Activated T-helper 17 cell treated with anti-CD3 and anti-CD28 coated beads, Interleukin-2, amount 50 U/mL, for 72 hours (primary cell): ENCODE results near the gene NUP210. TPM values are rescaled to one million over a fixed set of nuclear protein-coding genes. Genes with fewer than 3 reads are reported as not detected.

Source experiments
- total RNA-seq, 2 donors: library from RNA; stranded (reverse); gene quantifications; one replicate each; pipeline ENCODE4 v1.2.3, GENCODE V29; 2022

The NUP210 gene
- total RNA-seq, 2 donors from 2014 or later: 86.9 to 146 TPM

Other genes starting within 250 kb of the NUP210 start
- 1 to 10 TPM; 3.6 to 5.4 TPM for gene HDAC11, start 60.0 kb upstream of the NUP210 start, total RNA-seq
- under 1 TPM in 1 of 2 donors, not detected in 1; 0.19 TPM for gene FBLN2, start 128.8 kb upstream of the NUP210 start, total RNA-seq